SK-N-SH treated with all-trans-retinoic acid at 6 μM for 48 hours (cell line): ENCODE data around the gene PTPRC.

Source experiments
- ARNTL ChIP-seq: fragments of 450-650 bp; formaldehyde crosslinking; IDR thresholded peaks from 2 replicates; pipeline ENCODE4 v1.5.0; 2020; ENCODE audit warnings: low read depth, mild to moderate bottlenecking, moderate library complexity, borderline replicate concordance
- CREB5 ChIP-seq: fragments of 250-450 bp; sonication (Bioruptor Pico); IDR thresholded peaks from 2 replicates; pipeline ENCODE4 v1.5.1; 2020; ENCODE audit warnings: low read depth, mild to moderate bottlenecking, moderate library complexity
- CSDC2 ChIP-seq: fragments of 250-450 bp; sonication (Bioruptor Pico); IDR thresholded peaks from 2 replicates; pipeline ENCODE4 v1.5.0; 2020; ENCODE audit warnings: mild to moderate bottlenecking, moderate library complexity
- CSRNP3 ChIP-seq: fragments of 250-450 bp; sonication (Bioruptor Pico); IDR thresholded peaks from 2 replicates; pipeline ENCODE4 v1.5.1; 2021; ENCODE audit warnings: mild to moderate bottlenecking, moderate library complexity
- ISL1 ChIP-seq: fragments of 250-450 bp; sonication (Bioruptor Pico); IDR thresholded peaks from 2 replicates; pipeline ENCODE4 v2.1.2; 2022; ENCODE audit warnings: mild to moderate bottlenecking, moderate library complexity
- RARB ChIP-seq: fragments of 250-450 bp; sonication (Bioruptor Pico); IDR thresholded peaks from 2 replicates; pipeline ENCODE4 v1.8.0; 2021; ENCODE audit warnings: mild to moderate bottlenecking, moderate library complexity
- SNAI2 ChIP-seq: fragments of 250-450 bp; sonication (Bioruptor Pico); IDR thresholded peaks from 2 replicates; pipeline ENCODE4 v1.5.0; 2020; ENCODE audit warnings: mild to moderate bottlenecking, moderate library complexity
- TCF4 ChIP-seq: fragments of 250-450 bp; sonication (Bioruptor Pico); IDR thresholded peaks from 2 replicates; pipeline ENCODE4 v1.8.0; 2021; ENCODE audit warnings: mild to moderate bottlenecking, moderate library complexity, borderline replicate concordance
- ZC3H10 ChIP-seq: fragments of 250-450 bp; sonication (Bioruptor Pico); IDR thresholded peaks from 2 replicates; pipeline ENCODE4 v1.5.1; 2021; ENCODE audit warnings: mild to moderate bottlenecking, moderate library complexity
- ZFP3 ChIP-seq: fragments of 250-450 bp; sonication (Bioruptor Pico); IDR thresholded peaks from 2 replicates; pipeline ENCODE4 v1.5.0; 2020; ENCODE audit warnings: mild to moderate bottlenecking, moderate library complexity
- ZFP30 ChIP-seq: fragments of 450-650 bp; formaldehyde crosslinking; IDR thresholded peaks from 2 replicates; pipeline ENCODE4 v1.5.0; 2022; ENCODE audit warnings: mild to moderate bottlenecking, moderate library complexity
- ZNF565 ChIP-seq: fragments of 450-650 bp; formaldehyde crosslinking; conservative IDR thresholded peaks from 2 replicates; pipeline ENCODE4 v1.5.0; 2020; ENCODE audit warnings: low read depth, mild to moderate bottlenecking, moderate library complexity
- TF ChIP-seq, protein P1 (sequence below): fragments of 250-450 bp; sonication (Bioruptor Pico); IDR thresholded peaks from 2 replicates; pipeline ENCODE4 v1.8.0; 2021; ENCODE audit warnings: low read depth, mild to moderate bottlenecking, moderate library complexity, borderline replicate concordance
- TF ChIP-seq, protein P2 (sequence below): fragments of 250-450 bp; sonication (Bioruptor Pico); IDR thresholded peaks from 2 replicates; pipeline ENCODE4 v1.8.0; 2020; ENCODE audit warnings: mild to moderate bottlenecking, moderate library complexity, borderline replicate concordance

DNA sequence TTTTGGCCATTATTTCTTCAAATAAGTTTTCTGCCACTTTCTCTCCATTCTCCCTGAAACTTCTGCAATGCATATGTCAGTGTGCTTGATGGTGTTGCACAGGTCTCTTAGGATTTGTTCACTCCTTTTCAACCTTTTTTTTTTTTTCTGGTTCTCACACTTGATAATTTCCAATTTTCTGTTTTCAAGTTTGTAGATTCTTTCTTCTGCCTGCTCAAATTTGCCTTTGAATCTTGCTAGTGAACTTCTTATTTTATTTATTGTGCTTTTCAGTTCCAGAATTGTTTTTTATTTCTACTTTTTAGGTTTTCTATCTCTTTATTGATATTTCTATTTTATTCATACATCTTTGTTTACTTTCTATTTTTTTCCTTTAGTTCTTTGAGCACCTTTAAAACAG, 48.4 kb upstream of the PTPRC start:
- TF ChIP-seq, protein P1, sequence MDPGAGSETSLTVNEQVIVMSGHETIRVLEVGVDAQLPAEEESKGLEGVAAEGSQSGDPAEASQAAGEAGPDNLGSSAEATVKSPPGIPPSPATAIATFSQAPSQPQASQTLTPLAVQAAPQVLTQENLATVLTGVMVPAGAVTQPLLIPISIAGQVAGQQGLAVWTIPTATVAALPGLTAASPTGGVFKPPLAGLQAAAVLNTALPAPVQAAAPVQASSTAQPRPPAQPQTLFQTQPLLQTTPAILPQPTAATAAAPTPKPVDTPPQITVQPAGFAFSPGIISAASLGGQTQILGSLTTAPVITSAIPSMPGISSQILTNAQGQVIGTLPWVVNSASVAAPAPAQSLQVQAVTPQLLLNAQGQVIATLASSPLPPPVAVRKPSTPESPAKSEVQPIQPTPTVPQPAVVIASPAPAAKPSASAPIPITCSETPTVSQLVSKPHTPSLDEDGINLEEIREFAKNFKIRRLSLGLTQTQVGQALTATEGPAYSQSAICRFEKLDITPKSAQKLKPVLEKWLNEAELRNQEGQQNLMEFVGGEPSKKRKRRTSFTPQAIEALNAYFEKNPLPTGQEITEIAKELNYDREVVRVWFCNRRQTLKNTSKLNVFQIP (CRISPR knock-in tag), result no peak
- TF ChIP-seq ISL1 (no peak), CSRNP3 (CRISPR knock-in tag) (no peak), ZNF565 (no peak), CSDC2 (no peak), ZFP30 (CRISPR knock-in tag) (peak; percentile 70), RARB (no peak), TCF4 (CRISPR knock-in tag) (no peak), ZFP3 (no peak), ZC3H10 (CRISPR knock-in tag) (no peak), CREB5 (no peak), ARNTL (CRISPR knock-in tag) (no peak), SNAI2 (CRISPR knock-in tag) (no peak)
- TF ChIP-seq, protein P2, sequence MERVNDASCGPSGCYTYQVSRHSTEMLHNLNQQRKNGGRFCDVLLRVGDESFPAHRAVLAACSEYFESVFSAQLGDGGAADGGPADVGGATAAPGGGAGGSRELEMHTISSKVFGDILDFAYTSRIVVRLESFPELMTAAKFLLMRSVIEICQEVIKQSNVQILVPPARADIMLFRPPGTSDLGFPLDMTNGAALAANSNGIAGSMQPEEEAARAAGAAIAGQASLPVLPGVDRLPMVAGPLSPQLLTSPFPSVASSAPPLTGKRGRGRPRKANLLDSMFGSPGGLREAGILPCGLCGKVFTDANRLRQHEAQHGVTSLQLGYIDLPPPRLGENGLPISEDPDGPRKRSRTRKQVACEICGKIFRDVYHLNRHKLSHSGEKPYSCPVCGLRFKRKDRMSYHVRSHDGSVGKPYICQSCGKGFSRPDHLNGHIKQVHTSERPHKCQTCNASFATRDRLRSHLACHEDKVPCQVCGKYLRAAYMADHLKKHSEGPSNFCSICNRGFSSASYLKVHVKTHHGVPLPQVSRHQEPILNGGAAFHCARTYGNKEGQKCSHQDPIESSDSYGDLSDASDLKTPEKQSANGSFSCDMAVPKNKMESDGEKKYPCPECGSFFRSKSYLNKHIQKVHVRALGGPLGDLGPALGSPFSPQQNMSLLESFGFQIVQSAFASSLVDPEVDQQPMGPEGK, result no peak
